Endothelial cell of umbilical vein (primary cell): ENCODE data around the gene GSN. TPM values are rescaled to one million over a fixed set of nuclear protein-coding genes. Genes with fewer than 3 reads are reported as not detected.
"Not testable (repeated sequence)": the region's sequence is repeated elsewhere in the genome, so short reads cannot be mapped to it uniquely, and the experiment has no call there.

ENCODE experiments used
- BruUV-seq: library from RNA; stranded (reverse); fragments of 400-500 nt; replicated peaks from 2 replicates; lab custom pipeline; 2021; lab: Mats Ljungman, UMichigan
- CTCF ChIA-PET: fragments of 300-600, 350-600 bp; sonication (Branson Sonifier 250); formaldehyde crosslinking; loops from one replicate; lab custom pipeline; 2021; ENCODE audit warnings: antibody characterized with exemption, inconsistent platforms; lab: Charles Lee
- POLR2A ChIA-PET: fragments of 300-600, 350-600 bp; sonication (Branson Sonifier 250); formaldehyde crosslinking; loops from one replicate; lab custom pipeline; 2021; ENCODE audit warnings: antibody characterized with exemption, inconsistent platforms; lab: Charles Lee
- DNase-seq: peaks from one replicate; pipeline ENCODE4 v3.0.0-alpha.2; 2011; ENCODE audit warnings: low read depth, low spot score
- FAIRE-seq: peaks from 2 replicates; lab custom pipeline; 2011; peaks lifted over from hg19 to GRCh38; lab: Jason Lieb, UNC
- H2AFZ ChIP-seq: 2 replicates; pipeline ENCODE4 v1.6.0; 2012; ENCODE audit warnings: low read depth, low read length, control low read depth, inconsistent platforms
- H3K27ac ChIP-seq: 2 replicates; pipeline ENCODE4 v1.5.1; 2011; ENCODE audit warnings: low read depth, mild to moderate bottlenecking, control low read depth, low read length, moderate library complexity; ENCODE audit not compliant: insufficient read depth
- H3K27me3 ChIP-seq, 2 experiments: 2 replicates each; pipeline versions ENCODE4 v1.6.0 to v1.6.1; 2011; ENCODE audit warnings: low read length in 2 of 2, mixed read lengths in 1 of 2; ENCODE audit not compliant: control insufficient read depth in 2 of 2, insufficient read depth in 2 of 2
- H3K36me3 ChIP-seq, 2 experiments: 2 replicates in 1 of 2; 3 replicates in 1 of 2; pipeline ENCODE4 v1.5.1; 2011; ENCODE audit warnings: low read length in 2 of 2, mild to moderate bottlenecking in 1 of 2, moderate library complexity in 1 of 2; ENCODE audit not compliant: control insufficient read depth in 2 of 2, insufficient read depth in 2 of 2; ENCODE audit errors: extremely low read depth in 1 of 2
- H3K4me1 ChIP-seq: 3 replicates; pipeline ENCODE4 v1.5.1; 2011; ENCODE audit warnings: mild to moderate bottlenecking, low read length; ENCODE audit not compliant: control insufficient read depth, insufficient read depth; ENCODE audit errors: extremely low read depth
- H3K4me2 ChIP-seq: 2 replicates; pipeline ENCODE4 v1.6.1; 2011; ENCODE audit warnings: low read length, control low read depth, mixed read lengths; ENCODE audit not compliant: insufficient read depth
- H3K4me3 ChIP-seq, 3 experiments: fragments of 200-600 bp in 1 of 3; sonication (generic), shearing (Covaris generic) in 1 of 3; replicated peaks in 1 of 3; 2 replicates each; pipeline ENCODE4 v1.5.1; 2011 to 2016; ENCODE audit warnings: control low read depth in 3 of 3, low read length in 3 of 3, mild to moderate bottlenecking in 2 of 3, inconsistent platforms in 1 of 3, low read depth in 1 of 3, moderate library complexity in 1 of 3; ENCODE audit not compliant: insufficient read depth in 1 of 3
- H3K79me2 ChIP-seq: 2 replicates; pipeline ENCODE4 v1.6.0; 2012; ENCODE audit warnings: low read length, inconsistent platforms; ENCODE audit not compliant: control insufficient read depth, insufficient read depth
- H3K9ac ChIP-seq: replicated peaks from 2 replicates; pipeline ENCODE3; 2011; ENCODE audit warnings: low read length, control low read depth; ENCODE audit not compliant: insufficient read depth; ENCODE audit errors: extremely low read depth
- H3K9me1 ChIP-seq: replicated peaks from 3 replicates; pipeline ENCODE4 v1.6.0; 2011; ENCODE audit warnings: mild to moderate bottlenecking, low read length; ENCODE audit not compliant: control insufficient read depth, insufficient read depth; ENCODE audit errors: extremely low read depth
- H3K9me3 ChIP-seq: replicated peaks from 2 replicates; pipeline ENCODE4 v1.5.1; 2012; ENCODE audit warnings: low read length, inconsistent platforms; ENCODE audit not compliant: control insufficient read depth, insufficient read depth
- H4K20me1 ChIP-seq: replicated peaks from 2 replicates; pipeline ENCODE3; 2011; ENCODE audit warnings: mild to moderate bottlenecking, low read length; ENCODE audit not compliant: control insufficient read depth, insufficient read depth; ENCODE audit errors: extremely low read depth
- EZH2 ChIP-seq: IDR thresholded peaks from 2 replicates; pipeline ENCODE4 v1.6.1; 2012; ENCODE audit warnings: borderline replicate concordance, low read depth, mild to moderate bottlenecking, moderate library complexity, low read length, inconsistent platforms; ENCODE audit not compliant: severe bottlenecking
- FOS ChIP-seq: IDR thresholded peaks from 2 replicates; pipeline ENCODE4 v1.6.1; 2011; ENCODE audit warnings: mild to moderate bottlenecking, low read length, moderate library complexity, borderline replicate concordance; ENCODE audit not compliant: insufficient read depth
- GATA2 ChIP-seq: IDR thresholded peaks from 2 replicates; pipeline ENCODE4 v1.7.0; 2011; ENCODE audit warnings: low read depth, mild to moderate bottlenecking, moderate library complexity, mixed read lengths, low read length; ENCODE audit not compliant: insufficient read length, insufficient read depth
- JUN ChIP-seq: IDR thresholded peaks from 2 replicates; pipeline ENCODE4 v1.6.1; 2011; ENCODE audit warnings: borderline replicate concordance, low read depth; ENCODE audit not compliant: insufficient read length, insufficient read depth
- MYC ChIP-seq: IDR thresholded peaks from one replicate; pipeline ENCODE4 v1.6.1; 2011; ENCODE audit warnings: mild to moderate bottlenecking, low read depth, low read length
- POLR2A ChIP-seq: IDR thresholded peaks from 2 replicates; pipeline ENCODE4 v1.6.1; 2012; ENCODE audit warnings: low read depth, mild to moderate bottlenecking, control low read depth, low read length
- POLR2AphosphoS5 ChIP-seq: IDR thresholded peaks from 2 replicates; pipeline ENCODE4 v1.6.1; 2012; ENCODE audit warnings: low read depth, mild to moderate bottlenecking, control low read depth, low read length, moderate library complexity; ENCODE audit not compliant: insufficient read depth
- dilution Hi-C: fragments of 300-500 bp; cut with MboI; formaldehyde crosslinking; loops from one replicate; pipeline ENCODE4 v1.15.0; 2019; ENCODE audit warnings: low sequenced_read_pairs; ENCODE audit not compliant: extremely low pct_ligation_motif_present
- intact Hi-C: fragments of 100-400 bp; cut with micrococcal nuclease; formaldehyde crosslinking; loops from one replicate; pipeline ENCODE4 v1.10.0; 2022
- polyA plus RNA-seq, 4 experiments: library from polyadenylated mRNA; depleted of rRNA in 3 of 4; stranded (reverse) in 3 of 4; unstranded in 1 of 4; fragments of >200 nt; gene quantifications; 2 replicates each; pipeline versions ENCODE4 v1.2.1 to v1.2.3, GENCODE V29; 2011 to 2012; ENCODE audit warnings: missing spikeins in 1 of 4
- total RNA-seq: library from RNA; stranded (reverse); gene quantifications from 2 replicates; pipeline ENCODE4 v1.2.3, GENCODE V29; 2021
- TF ChIP-seq, protein P1 (sequence below), 2 donors: IDR thresholded peaks; 1 replicate in 1 of 2; 2 replicates in 1 of 2; pipeline ENCODE4 v1.5.1; 2011; ENCODE audit warnings: low read length in 2 of 2, mild to moderate bottlenecking in 2 of 2, moderate library complexity in 2 of 2, control low read depth in 1 of 2, inconsistent platforms in 1 of 2, low read depth in 1 of 2; ENCODE audit not compliant: insufficient read depth in 1 of 2; ENCODE audit errors: extremely low read depth in 1 of 2
- TF ChIP-seq, protein P2 (sequence below): IDR thresholded peaks from 2 replicates; pipeline ENCODE4 v1.6.1; 2011; ENCODE audit not compliant: insufficient read depth, insufficient read length

GSN gene
- total and polyA plus RNA-seq, 2 donors (not counting 3 experiments of a cell fraction or from before 2014, with no cell fraction given) = 130 to 232 TPM

DNA sequence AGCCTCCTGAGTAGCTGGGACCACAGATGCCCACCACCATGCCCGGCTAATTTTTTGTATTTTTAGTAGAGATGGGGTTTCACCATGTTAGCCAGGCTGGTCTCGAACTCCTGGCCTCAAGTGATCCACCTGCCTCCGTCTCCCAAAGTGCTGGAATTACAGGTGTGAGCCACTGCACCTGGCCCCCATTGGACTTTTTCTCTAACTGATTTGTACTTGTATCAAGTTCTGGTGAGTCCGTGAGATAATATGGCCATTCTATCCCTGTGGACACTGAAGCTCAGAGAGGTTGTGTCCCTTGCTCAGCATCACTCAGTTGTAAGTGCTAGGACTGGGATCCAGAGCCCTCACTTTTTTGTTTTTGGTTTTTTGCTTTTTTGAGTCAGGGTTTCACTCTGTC lies 23.6 kb downstream of the GSN start:
- ChIA-PET POLR2A (interaction anchor here (1.2 kb wide), 1 partner anchor 11 kb away, joined by 4 read pairs; no protein-coding TSS in a partner anchor), CTCF (interaction anchor here (0.7 kb wide), 1 partner anchor 12 kb away, joined by 3 read pairs; no protein-coding TSS in a partner anchor)
- H3K4me3 ChIP-seq, intact Hi-C loops, H3K9ac ChIP-seq, dilution Hi-C loops, H3K27ac ChIP-seq, H4K20me1 ChIP-seq, H3K9me3 ChIP-seq, H3K79me2 ChIP-seq, BruUV-seq, H3K36me3 ChIP-seq, DNase-seq, H3K9me1 ChIP-seq, FAIRE-seq, H3K27me3 ChIP-seq, H2AFZ ChIP-seq, H3K4me2 ChIP-seq: not testable (repeated sequence)
- H3K4me1 ChIP-seq = peaks cover 31% of the 10 kb centered on the region

DNA sequence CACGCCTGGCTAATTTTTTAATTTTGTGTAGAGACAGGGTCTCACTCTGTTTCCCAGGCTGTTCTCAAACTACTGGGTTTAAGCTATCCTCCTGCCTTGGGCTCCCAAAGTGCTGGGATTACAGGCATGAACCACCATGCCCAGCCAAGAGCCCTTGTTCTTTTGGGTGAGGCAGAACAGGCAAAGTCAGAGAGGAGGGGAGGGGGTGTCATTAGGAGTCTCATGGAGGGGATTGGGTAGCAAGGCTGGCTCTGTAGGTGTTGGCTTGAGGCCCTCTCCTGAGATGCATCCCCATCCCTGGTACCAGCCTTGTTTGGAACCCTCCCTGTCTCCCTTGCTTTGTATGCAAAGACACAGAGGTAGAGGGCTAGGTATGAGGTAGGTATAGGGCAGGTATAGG lies 24.1 kb downstream of the GSN start:
- no peak overlapping the region for H3K4me3 ChIP-seq
- BruUV-seq = no TSS peak
- intact Hi-C loops (no loop called here), dilution Hi-C loops (no loop called here)
- H3K9me1 ChIP-seq = no peaks in the 10 kb centered on the region
- ChIA-PET CTCF (interaction anchor here (1.0 kb wide), 1 partner anchor 14 kb away, joined by 3 read pairs; no protein-coding TSS in a partner anchor), POLR2A (interaction anchor here (1.2 kb wide), 1 partner anchor 11 kb away, joined by 4 read pairs; no protein-coding TSS in a partner anchor)
- H3K9me3 ChIP-seq = no peaks in the 10 kb centered on the region
- H3K79me2 ChIP-seq = no peaks in the 10 kb centered on the region
- no peak overlapping the region for H3K4me2 ChIP-seq
- no peaks in the 10 kb centered on the region for H3K27me3 ChIP-seq
- no peak overlapping the region for H2AFZ ChIP-seq
- peaks cover 26% of the 10 kb centered on the region for H3K4me1 ChIP-seq
- no peak for DNase-seq
- TF ChIP-seq POLR2AphosphoS5 (no peak), MYC (no peak), EZH2 (no peak), FOS (no peak), JUN (no peak), GATA2 (no peak), POLR2A (no peak)
- TF ChIP-seq, protein P1, sequence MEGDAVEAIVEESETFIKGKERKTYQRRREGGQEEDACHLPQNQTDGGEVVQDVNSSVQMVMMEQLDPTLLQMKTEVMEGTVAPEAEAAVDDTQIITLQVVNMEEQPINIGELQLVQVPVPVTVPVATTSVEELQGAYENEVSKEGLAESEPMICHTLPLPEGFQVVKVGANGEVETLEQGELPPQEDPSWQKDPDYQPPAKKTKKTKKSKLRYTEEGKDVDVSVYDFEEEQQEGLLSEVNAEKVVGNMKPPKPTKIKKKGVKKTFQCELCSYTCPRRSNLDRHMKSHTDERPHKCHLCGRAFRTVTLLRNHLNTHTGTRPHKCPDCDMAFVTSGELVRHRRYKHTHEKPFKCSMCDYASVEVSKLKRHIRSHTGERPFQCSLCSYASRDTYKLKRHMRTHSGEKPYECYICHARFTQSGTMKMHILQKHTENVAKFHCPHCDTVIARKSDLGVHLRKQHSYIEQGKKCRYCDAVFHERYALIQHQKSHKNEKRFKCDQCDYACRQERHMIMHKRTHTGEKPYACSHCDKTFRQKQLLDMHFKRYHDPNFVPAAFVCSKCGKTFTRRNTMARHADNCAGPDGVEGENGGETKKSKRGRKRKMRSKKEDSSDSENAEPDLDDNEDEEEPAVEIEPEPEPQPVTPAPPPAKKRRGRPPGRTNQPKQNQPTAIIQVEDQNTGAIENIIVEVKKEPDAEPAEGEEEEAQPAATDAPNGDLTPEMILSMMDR (IDR thresholded peaks at IDR 0.05; ENCODE audit: extremely low read depth in 1 of 2, insufficient read depth in 1 of 2, low read depth in 1 of 2, low read length in 2 of 2) = no peak
- TF ChIP-seq, protein P2, sequence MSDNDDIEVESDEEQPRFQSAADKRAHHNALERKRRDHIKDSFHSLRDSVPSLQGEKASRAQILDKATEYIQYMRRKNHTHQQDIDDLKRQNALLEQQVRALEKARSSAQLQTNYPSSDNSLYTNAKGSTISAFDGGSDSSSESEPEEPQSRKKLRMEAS = no peak
- no peaks in the 10 kb centered on the region for H3K36me3 ChIP-seq
- FAIRE-seq = no peak
- H4K20me1 ChIP-seq = no peaks in the 10 kb centered on the region
- no peak overlapping the region for H3K27ac ChIP-seq
- no peak overlapping the region for H3K9ac ChIP-seq
